LNCaP clone FGC (cell line): Measurements from ENCODE around the gene RPS6KB2.

Source experiments
- DNase-seq: peaks from one replicate; pipeline ENCODE4 v3.0.0-alpha.2; 2011; ENCODE audit warnings: low read depth
- H3K4me3 ChIP-seq: 2 replicates; pipeline ENCODE4 v1.5.1; 2011; ENCODE audit warnings: mild to moderate bottlenecking, low read depth, low read length, control low read depth
- TF ChIP-seq, protein P1 (sequence below): IDR thresholded peaks from 2 replicates; pipeline ENCODE4 v1.5.1; 2012; ENCODE audit warnings: mild to moderate bottlenecking; ENCODE audit not compliant: control insufficient read depth, insufficient read depth; ENCODE audit errors: extremely low read depth

Gene RPS6KB2

DNA sequence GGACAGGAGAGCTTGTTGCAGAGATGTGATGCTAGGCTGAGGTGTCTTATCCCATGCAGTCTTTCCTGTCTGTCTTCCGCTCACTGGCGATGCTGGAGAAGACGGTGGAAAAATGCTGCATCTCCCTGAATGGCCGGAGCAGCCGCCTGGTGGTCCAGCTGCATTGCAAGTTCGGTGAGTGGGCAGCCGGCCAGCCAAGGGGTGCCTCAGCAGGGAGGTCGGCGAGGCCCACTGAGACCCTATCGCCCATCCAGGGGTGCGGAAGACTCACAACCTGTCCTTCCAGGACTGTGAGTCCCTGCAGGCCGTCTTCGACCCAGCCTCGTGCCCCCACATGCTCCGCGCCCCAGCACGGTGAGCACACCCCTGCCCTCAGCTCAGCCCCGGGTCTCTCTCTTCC, 34.9 kb upstream of the RPS6KB2 start:
- no peak for DNase-seq
- TF ChIP-seq, protein P1, sequence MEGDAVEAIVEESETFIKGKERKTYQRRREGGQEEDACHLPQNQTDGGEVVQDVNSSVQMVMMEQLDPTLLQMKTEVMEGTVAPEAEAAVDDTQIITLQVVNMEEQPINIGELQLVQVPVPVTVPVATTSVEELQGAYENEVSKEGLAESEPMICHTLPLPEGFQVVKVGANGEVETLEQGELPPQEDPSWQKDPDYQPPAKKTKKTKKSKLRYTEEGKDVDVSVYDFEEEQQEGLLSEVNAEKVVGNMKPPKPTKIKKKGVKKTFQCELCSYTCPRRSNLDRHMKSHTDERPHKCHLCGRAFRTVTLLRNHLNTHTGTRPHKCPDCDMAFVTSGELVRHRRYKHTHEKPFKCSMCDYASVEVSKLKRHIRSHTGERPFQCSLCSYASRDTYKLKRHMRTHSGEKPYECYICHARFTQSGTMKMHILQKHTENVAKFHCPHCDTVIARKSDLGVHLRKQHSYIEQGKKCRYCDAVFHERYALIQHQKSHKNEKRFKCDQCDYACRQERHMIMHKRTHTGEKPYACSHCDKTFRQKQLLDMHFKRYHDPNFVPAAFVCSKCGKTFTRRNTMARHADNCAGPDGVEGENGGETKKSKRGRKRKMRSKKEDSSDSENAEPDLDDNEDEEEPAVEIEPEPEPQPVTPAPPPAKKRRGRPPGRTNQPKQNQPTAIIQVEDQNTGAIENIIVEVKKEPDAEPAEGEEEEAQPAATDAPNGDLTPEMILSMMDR = no peak
- H3K4me3 ChIP-seq = no peak overlapping the region

DNA sequence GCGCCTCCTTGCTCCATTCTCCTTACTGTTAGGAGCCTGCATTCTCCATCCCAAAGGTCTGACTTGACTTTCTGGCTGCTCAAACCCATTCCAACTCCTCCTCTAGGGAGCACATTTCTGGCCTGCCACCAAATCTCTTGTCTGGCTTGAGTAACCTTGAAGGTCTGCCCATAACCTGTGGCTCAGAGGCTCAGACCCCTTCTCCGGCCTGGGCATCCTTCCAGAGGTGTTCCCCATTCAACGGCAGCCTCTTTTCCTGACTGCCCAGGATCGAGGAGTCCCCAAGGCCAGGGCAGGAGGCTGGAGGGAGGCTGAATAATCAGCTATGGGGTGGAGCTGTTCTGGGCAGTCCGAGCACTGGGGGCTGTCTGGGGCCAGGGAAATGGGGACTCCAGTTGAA, 34.3 kb upstream of the RPS6KB2 start:
- no peak overlapping the region for H3K4me3 ChIP-seq
- TF ChIP-seq, protein P1 = no peak
- no peak for DNase-seq

DNA sequence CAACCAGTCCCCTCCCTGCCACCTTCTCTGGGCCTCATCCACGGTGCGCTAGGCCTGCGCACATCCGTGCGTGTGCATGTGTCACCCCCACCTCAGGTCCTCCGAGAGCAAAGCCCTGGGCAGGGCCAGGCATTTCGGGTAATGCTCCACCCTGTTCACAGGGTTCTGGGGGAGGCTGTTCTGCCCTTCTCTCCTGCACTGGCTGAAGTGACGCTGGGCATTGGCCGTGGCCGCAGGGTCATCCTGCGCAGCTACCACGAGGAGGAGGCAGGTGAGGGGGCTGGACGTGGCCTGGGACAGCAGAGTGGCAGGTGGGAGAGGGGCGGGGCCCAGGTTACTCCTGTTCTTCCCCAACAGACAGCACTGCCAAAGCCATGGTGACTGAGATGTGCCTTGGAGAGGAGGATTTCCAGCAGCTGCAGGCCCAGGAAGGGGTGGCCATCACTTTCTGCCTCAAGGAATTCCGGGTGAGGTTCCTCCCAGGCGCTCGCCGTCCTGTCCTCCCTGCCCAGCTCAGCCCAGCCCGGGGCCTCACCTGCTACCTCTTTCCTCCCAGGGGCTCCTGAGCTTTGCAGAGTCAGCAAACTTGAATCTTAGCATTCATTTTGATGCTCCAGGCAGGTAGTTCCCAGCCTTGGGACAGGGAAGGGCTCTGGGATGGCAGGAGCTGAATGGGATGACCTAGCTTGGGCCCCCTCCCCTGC, 32.6 kb upstream of the RPS6KB2 start:
- no peak for DNase-seq
- no peak overlapping the region for H3K4me3 ChIP-seq
- TF ChIP-seq, protein P1 = no peak

DNA sequence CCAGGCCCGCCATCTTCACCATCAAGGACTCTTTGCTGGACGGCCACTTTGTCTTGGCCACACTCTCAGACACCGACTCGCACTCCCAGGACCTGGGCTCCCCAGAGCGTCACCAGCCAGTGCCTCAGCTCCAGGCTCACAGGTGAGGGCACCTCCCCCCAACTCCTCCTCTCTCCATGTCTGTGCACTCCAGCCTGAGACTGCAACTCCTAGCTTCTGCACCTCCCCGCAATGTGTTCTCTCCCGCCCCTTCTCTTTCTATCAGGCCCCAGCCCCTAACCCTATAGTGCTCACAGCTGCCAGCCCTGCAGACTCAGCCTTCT, 32.1 kb upstream of the RPS6KB2 start:
- no peak for DNase-seq
- TF ChIP-seq, protein P1 = no peak
- no peak overlapping the region for H3K4me3 ChIP-seq

DNA sequence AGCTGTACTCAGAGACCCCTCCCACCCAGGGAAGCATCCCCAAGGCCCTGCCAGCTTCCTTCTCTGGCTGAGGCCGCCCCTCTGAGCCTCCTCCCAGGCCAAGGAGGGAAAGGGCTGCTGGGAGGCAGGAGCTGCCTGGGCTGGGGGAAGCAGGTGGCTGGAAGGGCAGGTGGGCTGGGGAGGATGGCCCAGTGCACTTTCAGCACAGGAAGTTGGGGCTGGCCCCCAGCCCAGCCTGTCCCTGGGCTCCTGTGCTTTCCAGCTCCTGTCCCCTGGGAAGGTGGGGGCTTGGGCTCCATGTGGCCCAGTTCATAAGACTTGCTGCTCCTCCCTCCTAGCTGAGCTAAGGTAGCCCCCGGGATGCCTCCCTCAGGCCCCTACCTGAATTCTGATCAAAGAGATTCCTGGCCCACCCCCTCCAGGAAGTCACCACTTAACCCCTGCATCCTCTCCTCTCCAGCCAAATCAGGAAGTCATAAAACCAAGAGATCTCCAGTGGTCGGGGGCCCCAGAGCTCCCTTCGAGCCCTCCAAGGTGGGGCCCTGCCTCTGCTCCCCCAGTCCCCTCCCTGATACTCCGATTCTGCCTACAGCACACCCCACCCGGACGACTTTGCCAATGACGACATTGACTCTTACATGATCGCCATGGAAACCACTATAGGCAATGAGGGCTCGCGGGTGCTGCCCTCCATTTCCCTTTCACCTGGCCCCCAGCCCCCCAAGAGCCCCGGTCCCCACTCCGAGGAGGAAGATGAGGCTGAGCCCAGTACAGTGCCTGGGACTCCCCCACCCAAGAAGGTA, 31.5 kb upstream of the RPS6KB2 start:
- DNase-seq = no peak
- TF ChIP-seq, protein P1 = no peak
- no peak overlapping the region for H3K4me3 ChIP-seq

DNA sequence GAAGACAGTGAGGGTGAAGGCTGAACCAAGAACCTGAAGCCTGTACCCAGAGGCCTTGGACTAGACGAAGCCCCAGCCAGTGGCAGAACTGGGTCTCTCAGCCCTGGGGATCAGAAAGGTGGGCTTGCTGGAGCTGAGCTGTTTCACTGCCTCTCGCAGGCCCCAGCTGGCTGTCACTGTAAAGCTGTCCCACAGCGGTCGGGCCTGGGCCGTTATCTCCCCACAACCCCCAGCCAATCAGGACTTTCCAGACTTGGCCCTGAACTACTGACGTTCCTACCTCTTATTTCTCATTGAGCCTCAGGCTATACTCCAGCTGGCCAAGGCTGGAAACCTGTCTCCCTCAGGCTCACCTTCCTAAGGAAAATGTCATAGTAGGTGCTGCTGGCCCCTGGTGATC, 30.8 kb upstream of the RPS6KB2 start:
- DNase-seq = no peak
- TF ChIP-seq, protein P1 = no peak
- no peak overlapping the region for H3K4me3 ChIP-seq

DNA sequence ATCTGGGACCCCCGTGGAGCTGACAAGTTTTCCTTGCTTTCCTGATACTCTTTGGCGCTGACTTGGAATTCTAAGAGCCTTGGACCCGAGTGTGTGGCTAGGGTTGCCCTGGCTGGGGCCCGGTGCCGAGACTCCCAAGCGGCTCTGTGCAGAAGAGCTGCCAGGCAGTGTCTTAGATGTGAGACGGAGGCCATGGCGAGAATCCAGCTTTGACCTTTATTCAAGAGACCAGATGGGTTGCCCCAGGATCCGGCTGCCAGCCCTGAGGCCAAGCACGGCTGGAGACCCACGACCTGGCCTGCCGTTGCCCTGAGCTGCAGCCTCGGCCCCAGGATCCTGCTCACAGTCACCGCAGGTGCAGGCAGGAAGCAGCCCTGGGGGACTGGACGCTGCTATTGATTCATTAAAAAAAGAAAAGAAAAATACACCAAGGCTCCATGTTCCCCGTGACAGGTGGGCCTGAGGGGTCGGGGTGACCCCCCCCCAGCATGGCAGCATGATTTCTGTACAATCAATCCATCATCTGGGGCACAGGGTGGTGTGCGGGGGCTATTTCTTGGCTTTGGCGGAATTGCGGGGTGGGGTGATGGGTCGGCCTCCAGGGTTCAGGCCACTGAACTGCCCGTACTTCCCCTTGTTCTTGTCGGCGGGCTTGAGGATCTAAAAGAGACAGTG, 30.2 kb upstream of the RPS6KB2 start:
- TF ChIP-seq, protein P1 = no peak
- no peak for DNase-seq
- H3K4me3 ChIP-seq = no peak overlapping the region
